Measurements from ENCODE around the gene CXXC4. TPM values are rescaled to one million over a fixed set of nuclear protein-coding genes. Genes with fewer than 3 reads are reported as not detected.
A peak's percentile ranks its signal among the peaks of the same experiment; 100 is the strongest.

The CXXC4 gene
- total and polyA plus RNA-seq, 2 of the 13 experiments (the other 11 are each of a cell fraction or from before 2014, with no cell fraction given): not detected

DNA sequence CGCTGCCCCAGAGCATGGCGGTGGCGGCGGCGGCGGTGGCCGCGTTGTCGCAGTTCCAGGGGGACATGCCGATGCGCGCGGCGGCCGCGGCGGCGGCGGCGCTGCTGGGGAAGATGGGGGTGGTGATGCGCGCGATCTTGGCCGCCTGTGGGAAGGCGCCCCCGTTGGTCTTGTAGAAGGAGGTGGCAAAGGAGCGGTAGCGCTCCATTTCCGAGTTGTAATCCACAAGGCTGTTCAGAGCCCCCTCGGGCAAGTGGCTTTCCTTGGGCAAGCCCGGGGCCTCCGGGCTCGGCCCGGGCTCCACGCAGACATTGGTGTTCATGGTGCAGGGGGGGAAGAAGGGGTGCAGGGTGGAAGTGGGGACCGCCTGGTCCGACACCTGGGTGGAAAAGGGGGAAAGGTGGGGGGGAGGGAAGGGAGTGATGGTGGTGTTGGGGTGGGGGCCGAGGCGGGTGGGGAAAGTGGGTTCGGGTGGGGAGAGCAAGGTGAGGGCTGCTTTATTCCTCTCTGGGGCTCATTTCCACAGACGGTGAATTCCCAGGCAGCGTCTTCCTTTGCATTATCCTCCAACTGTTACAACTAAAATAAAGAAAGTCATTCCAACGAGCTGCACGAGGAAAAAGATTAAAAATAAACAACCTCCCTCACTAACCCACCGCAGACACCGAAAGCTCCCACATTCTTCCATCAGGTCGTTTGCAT is 3.1 kb downstream of the CXXC4 start:
- H2AFZ ChIP-seq (ENCODE audit: low read length): no peak overlapping the region
- H3K4me3 ChIP-seq (replicated peaks in 1 of 3; ENCODE audit: insufficient read depth in 1 of 3, low read depth in 2 of 3, low read length in 3 of 3): peak overlapping the region; percentile 21 to 68 (median 45); a peak in 5 of 6 replicates
- no peak overlapping the region for H3K9ac ChIP-seq (ENCODE audit: insufficient read depth, low read depth, low read length)
- no peaks in the 10 kb centered on the region for H4K20me1 ChIP-seq (ENCODE audit: insufficient read depth, low read length)
- ChIA-PET POLR2A (no interaction called here), CTCF (ENCODE audit: low intra/inter-chr PET ratio, low total read pairs) (no interaction called here)
- in situ Hi-C loops (cut with HindIII; ENCODE audit: extremely low pct_ligation_motif_present, low pct_unique_long_range_greater_than_20kb): no loop called here
- H3K27ac ChIP-seq (ENCODE audit: extremely low read length, insufficient read depth, low read length): no peak overlapping the region
- FAIRE-seq (no peak), DNase-seq (ENCODE audit: low spot score) (no peak), ATAC-seq (peak; percentile 62)
- TF ChIP-seq HNRNPK (IDR thresholded peaks at IDR 0.05; ENCODE audit: low read depth, low read length, poor library complexity, severe bottlenecking) (peak; percentile 53), SNAPC2 (CRISPR knock-in tag; IDR thresholded peaks at IDR 0.05) (no peak)
- TF ChIP-seq, protein P1, sequence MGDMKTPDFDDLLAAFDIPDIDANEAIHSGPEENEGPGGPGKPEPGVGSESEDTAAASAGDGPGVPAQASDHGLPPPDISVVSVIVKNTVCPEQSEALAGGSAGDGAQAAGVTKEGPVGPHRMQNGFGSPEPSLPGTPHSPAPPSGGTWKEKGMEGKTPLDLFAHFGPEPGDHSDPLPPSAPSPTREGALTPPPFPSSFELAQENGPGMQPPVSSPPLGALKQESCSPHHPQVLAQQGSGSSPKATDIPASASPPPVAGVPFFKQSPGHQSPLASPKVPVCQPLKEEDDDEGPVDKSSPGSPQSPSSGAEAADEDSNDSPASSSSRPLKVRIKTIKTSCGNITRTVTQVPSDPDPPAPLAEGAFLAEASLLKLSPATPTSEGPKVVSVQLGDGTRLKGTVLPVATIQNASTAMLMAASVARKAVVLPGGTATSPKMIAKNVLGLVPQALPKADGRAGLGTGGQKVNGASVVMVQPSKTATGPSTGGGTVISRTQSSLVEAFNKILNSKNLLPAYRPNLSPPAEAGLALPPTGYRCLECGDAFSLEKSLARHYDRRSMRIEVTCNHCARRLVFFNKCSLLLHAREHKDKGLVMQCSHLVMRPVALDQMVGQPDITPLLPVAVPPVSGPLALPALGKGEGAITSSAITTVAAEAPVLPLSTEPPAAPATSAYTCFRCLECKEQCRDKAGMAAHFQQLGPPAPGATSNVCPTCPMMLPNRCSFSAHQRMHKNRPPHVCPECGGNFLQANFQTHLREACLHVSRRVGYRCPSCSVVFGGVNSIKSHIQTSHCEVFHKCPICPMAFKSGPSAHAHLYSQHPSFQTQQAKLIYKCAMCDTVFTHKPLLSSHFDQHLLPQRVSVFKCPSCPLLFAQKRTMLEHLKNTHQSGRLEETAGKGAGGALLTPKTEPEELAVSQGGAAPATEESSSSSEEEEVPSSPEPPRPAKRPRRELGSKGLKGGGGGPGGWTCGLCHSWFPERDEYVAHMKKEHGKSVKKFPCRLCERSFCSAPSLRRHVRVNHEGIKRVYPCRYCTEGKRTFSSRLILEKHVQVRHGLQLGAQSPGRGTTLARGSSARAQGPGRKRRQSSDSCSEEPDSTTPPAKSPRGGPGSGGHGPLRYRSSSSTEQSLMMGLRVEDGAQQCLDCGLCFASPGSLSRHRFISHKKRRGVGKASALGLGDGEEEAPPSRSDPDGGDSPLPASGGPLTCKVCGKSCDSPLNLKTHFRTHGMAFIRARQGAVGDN (CRISPR knock-in tag; IDR thresholded peaks at IDR 0.05): 0 out of 2 replicates have a peak, but pooled peaks have one; percentile 18
- TF ChIP-seq, protein P2, sequence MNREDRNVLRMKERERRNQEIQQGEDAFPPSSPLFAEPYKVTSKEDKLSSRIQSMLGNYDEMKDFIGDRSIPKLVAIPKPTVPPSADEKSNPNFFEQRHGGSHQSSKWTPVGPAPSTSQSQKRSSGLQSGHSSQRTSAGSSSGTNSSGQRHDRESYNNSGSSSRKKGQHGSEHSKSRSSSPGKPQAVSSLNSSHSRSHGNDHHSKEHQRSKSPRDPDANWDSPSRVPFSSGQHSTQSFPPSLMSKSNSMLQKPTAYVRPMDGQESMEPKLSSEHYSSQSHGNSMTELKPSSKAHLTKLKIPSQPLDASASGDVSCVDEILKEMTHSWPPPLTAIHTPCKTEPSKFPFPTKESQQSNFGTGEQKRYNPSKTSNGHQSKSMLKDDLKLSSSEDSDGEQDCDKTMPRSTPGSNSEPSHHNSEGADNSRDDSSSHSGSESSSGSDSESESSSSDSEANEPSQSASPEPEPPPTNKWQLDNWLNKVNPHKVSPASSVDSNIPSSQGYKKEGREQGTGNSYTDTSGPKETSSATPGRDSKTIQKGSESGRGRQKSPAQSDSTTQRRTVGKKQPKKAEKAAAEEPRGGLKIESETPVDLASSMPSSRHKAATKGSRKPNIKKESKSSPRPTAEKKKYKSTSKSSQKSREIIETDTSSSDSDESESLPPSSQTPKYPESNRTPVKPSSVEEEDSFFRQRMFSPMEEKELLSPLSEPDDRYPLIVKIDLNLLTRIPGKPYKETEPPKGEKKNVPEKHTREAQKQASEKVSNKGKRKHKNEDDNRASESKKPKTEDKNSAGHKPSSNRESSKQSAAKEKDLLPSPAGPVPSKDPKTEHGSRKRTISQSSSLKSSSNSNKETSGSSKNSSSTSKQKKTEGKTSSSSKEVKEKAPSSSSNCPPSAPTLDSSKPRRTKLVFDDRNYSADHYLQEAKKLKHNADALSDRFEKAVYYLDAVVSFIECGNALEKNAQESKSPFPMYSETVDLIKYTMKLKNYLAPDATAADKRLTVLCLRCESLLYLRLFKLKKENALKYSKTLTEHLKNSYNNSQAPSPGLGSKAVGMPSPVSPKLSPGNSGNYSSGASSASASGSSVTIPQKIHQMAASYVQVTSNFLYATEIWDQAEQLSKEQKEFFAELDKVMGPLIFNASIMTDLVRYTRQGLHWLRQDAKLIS (CRISPR knock-in tag; IDR thresholded peaks at IDR 0.05): no peak
- no peaks in the 10 kb centered on the region for H3K79me2 ChIP-seq (ENCODE audit: insufficient read depth, low read length)
- no TSS peak for BruUV-seq (replicated peaks)
- no peaks in the 10 kb centered on the region for H3K9me3 ChIP-seq (ENCODE audit: low read length)
- intact Hi-C loops (cut with micrococcal nuclease; ENCODE audit: unreplicated experiment): loop anchor here (10.0 kb wide), 1 partner anchor 107 kb away; no protein-coding TSS in a partner anchor
- WGBS (ENCODE audit: low lambda C conversion rate): 16% methylated on average over 23 of the region's 47 CpGs
- peaks cover 0 to 20% of the 10 kb centered on the region in 2 experiments; a peak in 2 of 5 replicates for H3K27me3 ChIP-seq (ENCODE audit: control insufficient read depth in 1 of 2, insufficient read depth in 2 of 2, low read length in 2 of 2)
- peak overlapping the region; percentile 74 for H3K4me2 ChIP-seq (ENCODE audit: low read depth, low read length)
- H3K4me1 ChIP-seq (ENCODE audit: insufficient read depth, low read length): peaks cover 21% of the 10 kb centered on the region
- H3K36me3 ChIP-seq (replicated peaks in 1 of 2; ENCODE audit: control insufficient read depth in 1 of 2, insufficient read depth in 2 of 2, low read length in 2 of 2): no peaks in the 10 kb centered on the region

Measured in HepG2 (cell line).